Gastroesophageal sphincter (tissue), 3 donors: ENCODE measurements around the gene MYO18B.

Experiments
- POLR2A ChIP-seq, 2 donors: fragments of 450-650 bp; IDR thresholded peaks; one replicate each; pipeline ENCODE4 v1.6.1; 2017; ENCODE audit warnings: antibody characterized with exemption in 2 of 2, mild to moderate bottlenecking in 2 of 2, moderate library complexity in 1 of 2
- TF ChIP-seq, protein P1 (sequence below), 4 experiments: fragments of 200-600 bp in 2 of 4; fragments of 450-650 bp in 2 of 4; sonication (generic) in 1 of 4; IDR thresholded peaks; one replicate each; pipeline ENCODE4 v1.5.1; 2017 to 2019; ENCODE audit warnings: antibody characterized with exemption in 4 of 4, mild to moderate bottlenecking in 2 of 4, moderate library complexity in 2 of 4

DNA sequence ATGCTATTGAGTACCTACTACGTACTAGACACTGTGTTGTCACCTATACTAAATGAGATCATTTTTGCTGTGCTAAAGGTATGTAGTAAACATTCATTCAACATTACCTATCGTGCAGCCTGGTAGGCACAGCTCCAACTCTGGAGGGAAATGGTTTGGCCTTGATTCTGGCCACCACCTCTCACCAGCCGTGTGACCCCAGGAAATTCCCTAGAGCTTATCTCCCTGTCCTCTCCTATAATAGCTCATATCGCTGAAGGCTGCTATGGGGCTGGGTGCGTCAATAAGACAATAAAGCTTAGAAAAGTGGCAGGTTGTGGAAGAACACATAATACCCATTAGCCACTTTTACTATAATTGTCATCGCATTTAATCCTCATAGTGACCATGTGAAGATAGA lies 107.5 kb downstream of the MYO18B start:
- TF ChIP-seq, protein P1, sequence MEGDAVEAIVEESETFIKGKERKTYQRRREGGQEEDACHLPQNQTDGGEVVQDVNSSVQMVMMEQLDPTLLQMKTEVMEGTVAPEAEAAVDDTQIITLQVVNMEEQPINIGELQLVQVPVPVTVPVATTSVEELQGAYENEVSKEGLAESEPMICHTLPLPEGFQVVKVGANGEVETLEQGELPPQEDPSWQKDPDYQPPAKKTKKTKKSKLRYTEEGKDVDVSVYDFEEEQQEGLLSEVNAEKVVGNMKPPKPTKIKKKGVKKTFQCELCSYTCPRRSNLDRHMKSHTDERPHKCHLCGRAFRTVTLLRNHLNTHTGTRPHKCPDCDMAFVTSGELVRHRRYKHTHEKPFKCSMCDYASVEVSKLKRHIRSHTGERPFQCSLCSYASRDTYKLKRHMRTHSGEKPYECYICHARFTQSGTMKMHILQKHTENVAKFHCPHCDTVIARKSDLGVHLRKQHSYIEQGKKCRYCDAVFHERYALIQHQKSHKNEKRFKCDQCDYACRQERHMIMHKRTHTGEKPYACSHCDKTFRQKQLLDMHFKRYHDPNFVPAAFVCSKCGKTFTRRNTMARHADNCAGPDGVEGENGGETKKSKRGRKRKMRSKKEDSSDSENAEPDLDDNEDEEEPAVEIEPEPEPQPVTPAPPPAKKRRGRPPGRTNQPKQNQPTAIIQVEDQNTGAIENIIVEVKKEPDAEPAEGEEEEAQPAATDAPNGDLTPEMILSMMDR (IDR thresholded peaks at IDR 0.05) = no peak
- TF ChIP-seq POLR2A (IDR thresholded peaks at IDR 0.05) = no peak
